Activated naive CD8-positive, alpha-beta T cell treated with anti-CD3 and anti-CD28 coated beads, Interleukin-2, amount 50 U/mL, for 16 hours (primary cell): ENCODE data around the gene MED8.
"Not testable (repeated sequence)": the region's sequence is repeated elsewhere in the genome, so short reads cannot be mapped to it uniquely, and the experiment has no call there.

ENCODE experiments used
- DNase-seq: peaks from one replicate; pipeline ENCODE4 v3.0.0-alpha.2; 2020; ENCODE audit warnings: low read depth, low spot score

Gene MED8

GRCh38 chr1:43383449-43383848, 6.2 kb downstream of the MED8 start:
- no peak for DNase-seq

DNA sequence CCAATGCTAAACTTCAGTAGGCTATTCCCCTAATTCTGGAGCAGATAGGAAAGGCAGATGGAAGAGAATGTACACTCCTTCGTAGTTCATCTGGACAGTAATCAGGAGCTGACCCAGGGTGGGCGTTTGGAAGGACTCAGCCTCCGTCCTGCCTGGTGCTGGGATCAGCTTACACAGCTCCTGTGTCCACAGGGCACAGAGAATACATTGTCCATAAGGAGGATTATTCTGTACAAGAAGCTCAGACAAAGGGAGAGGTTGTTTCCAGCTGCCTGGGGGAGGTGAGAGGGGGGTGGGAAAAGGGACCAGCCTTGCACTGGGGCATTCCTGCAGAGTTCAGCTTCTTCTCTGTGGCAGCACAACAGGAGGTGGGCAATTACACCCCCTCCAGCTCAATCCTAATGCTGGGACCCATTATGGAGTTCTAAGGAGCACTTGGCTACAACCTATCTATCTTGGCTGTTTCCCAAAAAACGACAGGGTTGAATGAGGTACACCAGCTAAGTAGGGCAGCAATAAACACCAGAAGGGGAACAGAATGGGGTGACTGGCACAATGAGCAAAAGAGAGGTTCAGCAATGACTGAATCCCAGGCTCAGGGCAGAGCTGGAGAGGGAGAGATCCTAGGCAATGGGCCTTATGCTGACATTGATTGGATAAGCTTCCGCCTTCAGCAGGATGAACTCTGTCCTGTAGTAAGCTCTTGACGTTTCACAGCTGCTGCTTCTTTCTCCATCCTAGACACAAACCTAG, 7.4 kb downstream of the MED8 start:
- DNase-seq: no peak

GRCh38 chr1:43381612-43382011, 8.0 kb downstream of the MED8 start:
- DNase-seq: no peak

DNA sequence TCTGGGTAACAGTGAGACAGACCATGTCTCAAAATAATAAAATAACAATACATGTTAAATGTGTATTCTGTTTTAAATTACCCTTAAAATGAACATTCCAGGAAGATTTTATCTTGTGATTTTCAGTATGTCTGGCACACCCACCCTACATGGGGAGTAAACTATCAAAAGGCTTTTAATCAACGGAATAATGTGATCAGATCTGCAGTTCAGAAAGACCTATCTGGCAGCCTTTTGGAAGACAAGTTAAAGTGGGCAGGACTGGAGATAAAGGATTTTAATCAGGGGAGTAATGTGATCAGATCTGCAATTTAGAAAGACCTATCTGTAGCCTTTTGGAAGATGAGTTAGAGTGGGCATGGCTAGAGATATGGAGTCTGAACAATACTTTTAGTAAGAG, 10.1 kb downstream of the MED8 start:
- DNase-seq: no peak

DNA sequence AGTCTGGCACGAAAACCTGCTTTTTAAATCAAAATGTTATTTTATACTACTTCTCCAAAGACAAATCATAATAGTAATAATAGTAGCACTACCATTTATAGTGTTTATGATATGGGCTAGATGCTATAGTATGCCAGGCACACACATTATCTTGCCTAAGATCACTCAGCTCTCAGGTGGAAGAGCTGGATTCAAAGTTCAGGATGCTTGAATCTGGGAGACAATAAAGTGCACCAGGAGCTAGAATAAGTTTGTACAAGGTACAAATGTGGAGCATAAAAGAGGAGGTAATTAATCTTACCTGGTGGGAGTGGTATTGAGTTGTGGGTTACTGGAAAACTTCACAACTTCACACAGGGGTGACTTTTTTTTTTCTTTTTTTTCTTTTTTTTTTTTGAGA, 11.8 kb downstream of the MED8 start:
- DNase-seq: no peak

DNA sequence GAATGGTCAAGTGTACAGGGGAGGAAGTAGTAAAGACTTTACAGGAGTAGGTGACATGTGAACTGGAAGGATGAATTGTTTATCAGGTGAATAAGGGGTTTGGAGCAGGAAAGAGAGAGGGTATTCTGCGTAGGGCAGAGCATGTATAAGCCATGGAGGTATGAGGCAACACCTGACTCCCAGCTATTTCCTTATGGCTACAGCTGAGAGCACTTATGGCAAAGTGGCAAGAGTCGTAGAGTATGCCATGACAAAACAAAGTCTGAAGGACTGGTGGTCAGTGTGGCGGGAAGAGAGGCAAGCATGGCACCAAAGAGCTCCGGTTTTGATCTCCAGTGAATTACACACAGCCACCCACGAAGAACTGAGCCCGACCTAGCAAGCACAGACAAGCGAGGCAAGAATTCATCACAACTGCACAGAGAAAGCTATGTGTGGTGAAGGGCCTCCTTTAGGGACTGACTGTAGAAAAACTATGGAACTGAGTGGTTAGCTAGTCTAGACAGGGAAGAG, 12.8 kb downstream of the MED8 start:
- no peak for DNase-seq

GRCh38 chr1:43373066-43373940, 16.3 kb downstream of the MED8 start:
- DNase-seq: no peak

DNA sequence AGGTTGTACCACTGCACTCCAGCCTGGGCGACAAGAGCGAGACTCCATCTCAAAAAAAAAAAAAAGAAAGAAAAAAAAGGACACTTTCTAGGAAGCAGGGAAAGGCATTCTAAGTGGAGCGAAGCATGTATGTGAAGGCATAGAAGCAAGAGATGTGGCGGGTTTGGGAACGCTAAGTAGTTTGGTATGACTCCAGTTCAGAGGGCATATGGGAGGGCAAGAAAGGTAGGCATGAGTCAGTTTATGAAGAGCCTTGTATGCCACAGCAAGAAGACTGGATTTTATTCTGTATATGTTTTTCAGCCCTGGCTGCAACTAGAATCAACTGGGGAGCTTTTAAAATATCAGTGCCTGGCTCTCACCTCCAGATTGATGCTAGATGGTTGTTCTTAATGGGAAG, 17.4 kb downstream of the MED8 start:
- DNase-seq: no peak

GRCh38 chr1:43370564-43370963, 19.0 kb downstream of the MED8 start:
- DNase-seq: no peak

GRCh38 chr1:43369779-43370178, 19.8 kb downstream of the MED8 start:
- not testable (repeated sequence) for DNase-seq

DNA sequence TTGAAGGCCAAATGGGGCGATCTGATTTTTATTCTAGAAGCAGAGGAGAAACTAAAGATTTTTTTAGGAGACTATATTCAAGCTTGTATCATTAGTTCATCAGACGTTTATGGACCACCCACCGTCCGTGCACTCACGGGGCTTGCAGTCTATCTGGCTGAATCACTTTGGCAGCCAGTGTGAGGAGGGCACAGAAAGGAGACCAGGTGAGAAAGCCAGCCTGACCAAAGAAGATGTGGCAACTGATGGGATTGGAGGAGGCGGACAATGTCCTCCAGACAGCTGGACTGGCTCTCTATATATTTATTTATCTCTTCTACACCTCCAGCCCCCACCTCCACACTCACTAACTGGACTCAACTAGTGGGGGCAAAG, 21.0 kb downstream of the MED8 start:
- no peak for DNase-seq

DNA sequence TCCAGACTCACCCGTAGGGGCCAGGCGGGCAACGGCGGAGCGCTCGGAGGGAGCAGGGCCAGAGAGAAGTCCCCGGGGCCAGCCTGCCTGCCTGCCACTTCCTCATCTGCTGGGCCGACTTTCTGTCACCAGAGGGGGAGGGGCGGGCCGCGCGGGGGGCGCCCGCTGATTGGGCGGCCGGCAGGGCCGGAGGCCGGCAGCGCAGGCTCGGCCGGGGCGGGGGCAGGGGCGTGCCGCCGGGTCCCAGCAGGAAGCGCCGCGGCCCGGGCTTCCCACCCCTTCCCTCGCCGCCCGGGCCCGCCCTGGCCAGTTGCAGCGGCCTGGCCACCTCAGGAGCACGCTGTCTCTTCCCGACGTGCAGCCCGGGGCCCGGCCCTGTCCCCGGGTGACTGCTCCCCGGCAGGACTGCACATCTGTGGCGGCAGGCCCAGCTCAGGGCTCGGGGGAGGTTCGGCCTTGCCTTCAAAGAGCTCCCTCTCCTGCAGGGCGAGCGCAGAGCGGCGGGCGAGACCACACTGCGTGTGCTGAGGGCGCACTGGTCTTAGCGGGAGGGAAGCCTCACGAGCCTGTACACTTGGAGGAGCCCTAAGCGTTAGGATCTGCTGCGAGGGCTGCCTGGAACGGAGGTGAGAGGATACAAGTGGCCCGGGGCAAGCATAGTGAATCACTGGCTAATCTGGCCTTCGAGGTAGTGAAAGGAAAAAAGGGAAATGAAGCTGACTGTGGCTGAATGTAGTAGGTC, 21.5 kb downstream of the MED8 start, which contains the start of gene ELOVL1:
TSS of gene ELOVL1 (minus strand) at position 108 of the 742 bp plus-strand sequence. CDS start 2,402 bp downstream, outside the sequence.
- peak; percentile 81 for DNase-seq

DNA sequence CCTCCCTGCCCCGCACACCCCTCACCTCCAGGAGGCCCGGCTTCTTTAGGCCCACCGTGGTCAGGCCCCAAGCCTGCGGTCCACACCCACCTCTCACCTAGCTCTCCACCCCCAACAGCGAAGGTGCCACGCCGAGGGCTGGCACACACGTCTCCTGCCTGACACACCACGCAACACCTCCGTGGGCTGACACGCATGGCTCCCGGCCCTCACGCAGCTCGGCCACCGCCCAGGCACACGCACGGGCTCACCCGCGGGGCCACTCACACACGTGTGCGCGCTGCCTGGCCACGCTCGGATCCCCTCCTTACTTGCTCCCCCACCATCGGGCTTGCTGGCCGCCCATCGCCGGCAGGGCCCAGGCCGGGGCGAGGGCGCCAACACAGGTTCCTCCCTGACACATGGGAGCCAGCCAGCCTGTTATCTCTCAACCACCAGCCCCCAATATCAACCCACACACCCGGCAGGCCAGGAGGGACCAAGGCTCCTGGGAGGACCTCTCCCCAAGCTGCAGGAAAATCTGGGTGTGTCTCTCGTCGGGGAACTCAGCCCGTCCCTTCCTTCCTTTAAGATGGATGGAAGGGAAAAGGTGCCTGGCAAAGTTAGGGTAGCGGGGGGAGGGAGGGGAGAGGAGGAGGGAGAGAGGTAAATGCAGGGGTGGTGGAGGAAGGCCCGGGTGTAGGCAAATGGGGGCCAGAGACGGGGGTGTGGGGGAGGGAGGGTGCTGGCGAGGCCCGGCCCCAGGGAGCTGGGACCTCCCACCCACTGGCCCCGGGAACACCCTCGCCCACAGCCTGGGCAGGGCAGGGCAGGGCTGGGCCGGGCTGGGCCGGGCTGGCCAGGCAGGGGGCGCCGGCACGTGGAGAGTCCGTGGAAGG, 22.3 kb downstream of the MED8 start:
- DNase-seq: peak; percentile 25

- DNase-seq: no peak
Measured at GRCh38 chr1:43366601-43367025, 23.0 kb downstream of the MED8 start.

GRCh38 chr1:43366179-43366578, 23.4 kb downstream of the MED8 start:
- no peak for DNase-seq

DNA sequence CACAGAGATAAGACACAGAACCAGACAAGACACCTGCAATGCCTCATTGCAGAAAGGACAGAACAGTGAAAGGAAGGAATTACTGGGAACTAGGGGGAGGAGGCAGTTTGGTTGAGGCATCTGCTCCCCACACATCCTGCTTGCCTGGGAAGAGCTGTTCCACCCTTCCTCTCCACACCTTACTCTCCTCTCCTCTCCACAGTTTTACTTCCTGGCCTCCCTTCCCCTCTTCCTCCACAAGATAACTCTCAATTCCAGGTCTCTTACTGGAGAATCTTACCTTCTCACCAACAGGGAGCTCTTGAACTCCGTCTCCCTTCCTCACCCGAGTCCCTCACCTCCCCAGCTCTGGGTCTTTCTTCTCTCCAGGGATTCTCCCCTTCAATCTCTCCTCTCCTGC, 23.9 kb downstream of the MED8 start:
- DNase-seq: no peak

GRCh38 chr1:43363935-43364525, 25.6 kb downstream of the MED8 start:
- DNase-seq: no peak

- DNase-seq: no peak
Measured at GRCh38 chr1:43363283-43363934, 26.2 kb downstream of the MED8 start.

GRCh38 chr1:43360616-43361015, 29.0 kb downstream of the MED8 start:
- DNase-seq: no peak

GRCh38 chr1:43359696-43360095, 29.9 kb downstream of the MED8 start:
- DNase-seq: no peak
